Colonic mucosa (tissue), 4 donors: Measurements from ENCODE around the gene EN1. TPM values are rescaled to one million over a fixed set of nuclear protein-coding genes. Genes with fewer than 3 reads are reported as not detected.

Experiments used
- DNase-seq: peaks from one replicate; pipeline ENCODE4 v3.0.0-alpha.2; 2020
- H3K27ac ChIP-seq: fragments of 200-600 bp; one replicate; pipeline ENCODE4 v1.8.0; 2021
- H3K27me3 ChIP-seq: fragments of 200-600 bp; one replicate; pipeline ENCODE4 v1.8.0; 2021
- H3K36me3 ChIP-seq: fragments of 200-600 bp; one replicate; pipeline ENCODE4 v1.8.0; 2021
- H3K4me1 ChIP-seq: fragments of 200-600 bp; one replicate; pipeline ENCODE4 v1.8.0; 2021; ENCODE audit warnings: mild to moderate bottlenecking
- H3K4me3 ChIP-seq: fragments of 200-600 bp; one replicate; pipeline ENCODE4 v1.8.0; 2021
- H3K9ac ChIP-seq, 2 donors: one replicate each; pipeline ENCODE4 v1.7.0; 2013; ENCODE audit warnings: control low read depth in 2 of 2, low read depth in 2 of 2, low read length in 2 of 2
- H3K9me3 ChIP-seq: fragments of 200-600 bp; one replicate; pipeline ENCODE4 v1.8.0; 2021
- CTCF ChIP-seq: fragments of 200-600 bp; IDR thresholded peaks from one replicate; pipeline ENCODE4 v1.8.0; 2022; ENCODE audit warnings: antibody characterized with exemption, mild to moderate bottlenecking
- intact Hi-C: fragments of 100-400 bp; cut with DNase I; formaldehyde crosslinking; loops from one replicate; pipeline ENCODE4 v1.14.1; 2022
- total RNA-seq, 2 donors: library from RNA; stranded (reverse); fragmentation: NEBNext Ultra II Directional in 1 of 2; extraction: Animal tissue kit (Norgen Biotek cat#: 25700) in 1 of 2; gene quantifications; one replicate each; pipeline ENCODE4 v1.2.1, GENCODE V29; 2021
- donor health status: healthy.
- donor health status: DM: no; HTN: no; CAD: no.
- donor health status: DM: no; HTN: no; CAD: no.

Gene EN1
- not detected for total RNA-seq

GRCh38 chr2:118846953-118847761 lies at the start of gene EN1:
Gene EN1 (minus strand): TSS chr2:118847648. CDS start chr2:118847167, 481 bp downstream.
- peak within 1 kb of the TSS; percentile 13 for H3K4me3 ChIP-seq
- H3K36me3 ChIP-seq = no peaks in the 10 kb centered on the region
- intact Hi-C loops = no loop called here
- H3K9ac ChIP-seq = no peak within 1 kb of the TSS
- peaks cover 9% of the 10 kb centered on the region for H3K4me1 ChIP-seq
- peaks cover 94% of the 10 kb centered on the region for H3K27me3 ChIP-seq
- no peaks in the 10 kb centered on the region for H3K9me3 ChIP-seq
- DNase-seq = no peak
- no peak for TF ChIP-seq CTCF
- H3K27ac ChIP-seq = no peak within 1 kb of the TSS

GRCh38 chr2:118893100-118893499 lies 45.7 kb upstream of the EN1 start:
- no peaks in the 10 kb centered on the region for H3K9me3 ChIP-seq
- no peaks in the 10 kb centered on the region for H3K4me1 ChIP-seq
- no peak overlapping the region for H3K4me3 ChIP-seq
- intact Hi-C loops = no loop called here
- no peak overlapping the region for H3K27ac ChIP-seq
- DNase-seq = no peak
- H3K36me3 ChIP-seq = no peaks in the 10 kb centered on the region
- no peak for TF ChIP-seq CTCF
- no peaks in the 10 kb centered on the region for H3K27me3 ChIP-seq
- no peak overlapping the region for H3K9ac ChIP-seq

- Histone ChIP-seq H3K27me3 (no peaks in the 10 kb centered on the region), H3K4me3 (no peak overlapping the region), H3K36me3 (no peaks in the 10 kb centered on the region), H3K9ac (no peak overlapping the region), H3K9me3 (no peaks in the 10 kb centered on the region), H3K4me1 (no peaks in the 10 kb centered on the region), H3K27ac (no peak overlapping the region)
- DNase-seq = no peak
- intact Hi-C loops = no loop called here
- no peak for TF ChIP-seq CTCF
Observed at GRCh38 chr2:118889995-118890394, 42.5 kb upstream of the EN1 start.

- Histone ChIP-seq H3K27me3 (no peaks in the 10 kb centered on the region), H3K27ac (no peak overlapping the region), H3K9me3 (no peaks in the 10 kb centered on the region), H3K9ac (no peak overlapping the region), H3K4me1 (no peaks in the 10 kb centered on the region), H3K36me3 (no peaks in the 10 kb centered on the region), H3K4me3 (no peak overlapping the region)
- DNase-seq = no peak
- intact Hi-C loops = loop anchor here (2.0 to 5.0 kb wide), 2 partner anchors 125 to 409 kb away; no protein-coding TSS in a partner anchor
- no peak for TF ChIP-seq CTCF
Observed at GRCh38 chr2:118883792-118884191, 36.3 kb upstream of the EN1 start.

GRCh38 chr2:118882693-118883336 lies 35.4 kb upstream of the EN1 start:
- no peaks in the 10 kb centered on the region for H3K9me3 ChIP-seq
- H3K36me3 ChIP-seq = no peaks in the 10 kb centered on the region
- peak overlapping the region; percentile 1 to 63 for H3K9ac ChIP-seq
- H3K27ac ChIP-seq = no peak overlapping the region
- DNase-seq = peak; percentile 80
- H3K27me3 ChIP-seq = no peaks in the 10 kb centered on the region
- H3K4me1 ChIP-seq = no peaks in the 10 kb centered on the region
- peak overlapping the region; percentile 31 for H3K4me3 ChIP-seq
- intact Hi-C loops = loop anchor here (2.0 to 5.0 kb wide), 2 partner anchors 126 to 409 kb away; no protein-coding TSS in a partner anchor
- peak; percentile 92 for TF ChIP-seq CTCF
